ENCODE measurements around the gene ARHGAP6.
"Not testable (repeated sequence)": the region's sequence is repeated elsewhere in the genome, so short reads cannot be mapped to it uniquely, and the experiment has no call there.

Gene ARHGAP6

DNA sequence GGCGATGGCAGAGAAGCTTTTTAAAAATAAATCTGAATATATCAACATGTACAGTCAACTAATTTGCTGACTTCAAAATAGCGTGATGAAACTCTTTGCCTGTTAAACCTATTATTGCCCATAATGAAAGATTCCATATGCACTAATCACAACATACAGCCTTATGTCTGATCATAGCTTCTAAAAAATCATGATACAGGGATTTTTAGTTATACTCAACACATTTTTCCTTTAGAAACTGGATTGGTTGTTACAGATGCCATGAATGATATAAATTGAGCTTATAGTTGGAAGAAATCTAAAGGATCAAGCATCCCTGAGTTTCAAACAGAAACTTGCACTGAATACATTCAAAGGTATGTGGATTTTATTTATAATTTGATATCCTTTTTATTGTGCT lies 372.6 kb downstream of the ARHGAP6 start, which contains the start of gene AMELX:
Gene AMELX (plus strand): TSS at position 301 of the 400 bp plus-strand sequence. CDS start 1,376 bp downstream, outside the sequence.
- DNase-seq (ENCODE audit: low read depth), result no peak

DNA sequence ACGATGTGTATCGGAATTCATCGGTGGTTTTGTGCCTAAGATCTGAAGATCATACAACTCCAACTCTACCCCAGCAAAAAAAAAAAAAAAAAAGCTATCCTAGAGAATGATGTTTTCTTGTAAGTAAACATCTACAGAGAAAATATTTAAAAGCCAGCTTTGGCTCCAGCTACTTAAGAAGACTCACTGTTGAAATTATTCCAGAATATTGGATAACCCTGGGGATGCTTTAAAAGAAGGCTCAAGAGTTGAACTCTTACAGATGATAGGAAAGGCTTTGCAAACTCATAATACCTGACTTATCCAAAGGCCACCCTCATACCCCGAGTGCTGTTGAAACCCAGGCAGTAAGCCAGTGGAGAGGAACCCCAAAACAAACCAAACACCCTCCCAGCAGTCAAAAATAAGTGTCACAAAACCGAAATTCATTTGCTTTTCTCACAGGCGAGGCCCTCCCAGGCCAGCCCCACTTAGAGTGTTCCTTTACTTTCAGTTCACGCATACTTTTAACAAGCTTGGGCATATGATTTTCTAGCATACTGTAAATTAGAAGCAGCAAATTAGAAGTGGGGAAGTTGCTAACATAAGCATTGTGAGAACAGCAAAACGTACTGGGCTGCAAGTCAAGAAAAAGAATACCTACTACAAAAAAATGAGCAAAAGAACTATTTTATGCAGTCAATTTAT lies 375.2 kb downstream of the ARHGAP6 start:
- DNase-seq (ENCODE audit: low read depth), result no peak

DNA sequence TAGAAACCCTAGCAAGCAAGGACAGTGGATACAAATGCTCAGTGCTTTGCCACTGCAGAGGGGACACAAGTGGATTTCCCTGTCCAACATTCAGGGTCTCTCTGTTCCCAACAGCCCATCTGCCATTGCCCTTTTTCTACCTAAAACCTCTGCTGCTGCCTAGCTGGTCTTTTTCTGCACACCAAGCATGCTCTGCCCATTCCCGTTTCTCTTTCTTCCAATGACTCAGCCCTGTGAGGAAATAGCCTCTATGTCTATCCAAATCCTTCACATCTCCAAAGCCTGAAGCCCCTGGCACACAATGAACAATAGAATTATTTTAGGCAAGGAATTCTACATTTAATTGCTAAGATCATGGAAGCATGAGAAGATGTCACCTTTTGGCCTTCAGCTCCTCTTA lies 378.2 kb downstream of the ARHGAP6 start:
- DNase-seq (ENCODE audit: low read depth), result no peak

DNA sequence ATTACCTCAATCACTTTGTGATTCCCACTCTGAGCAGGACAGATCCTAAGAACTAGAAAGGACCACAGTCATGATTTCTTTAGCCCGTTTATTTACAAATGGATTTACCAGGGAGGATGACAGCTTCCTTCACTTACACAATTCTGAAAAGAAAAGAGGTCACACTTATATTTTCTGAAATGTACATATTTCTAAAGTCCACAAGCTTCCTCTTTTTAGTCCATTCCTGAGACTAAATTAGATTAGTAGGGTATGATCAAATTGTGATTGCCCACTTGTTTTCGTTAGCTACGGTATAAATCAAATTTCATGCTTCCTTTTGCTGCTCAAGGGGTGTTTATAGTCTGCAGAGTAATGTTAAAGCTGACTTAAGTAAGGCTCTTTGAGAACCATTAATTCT lies 380.1 kb downstream of the ARHGAP6 start:
- no peak for DNase-seq (ENCODE audit: low read depth)

DNA sequence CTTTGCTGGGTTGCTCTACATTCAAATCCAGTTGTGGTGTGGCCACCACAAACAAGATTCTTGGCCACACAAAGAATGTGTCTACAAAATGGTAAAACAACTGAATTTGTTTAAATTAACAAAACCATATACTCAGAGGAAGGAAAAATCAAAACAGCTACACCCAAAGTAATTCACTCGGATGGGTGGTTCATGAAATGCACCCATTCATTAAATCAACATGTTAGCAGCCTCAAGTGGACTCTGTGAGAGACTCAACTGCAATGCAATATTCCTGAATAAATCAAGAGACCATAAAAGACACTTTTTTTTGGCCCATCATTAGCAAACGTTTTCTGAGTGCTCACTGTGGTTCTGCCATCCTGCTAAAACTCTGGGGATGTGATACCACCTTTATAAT lies 383.7 kb downstream of the ARHGAP6 start:
- DNase-seq (ENCODE audit: low read depth), result no peak

DNA sequence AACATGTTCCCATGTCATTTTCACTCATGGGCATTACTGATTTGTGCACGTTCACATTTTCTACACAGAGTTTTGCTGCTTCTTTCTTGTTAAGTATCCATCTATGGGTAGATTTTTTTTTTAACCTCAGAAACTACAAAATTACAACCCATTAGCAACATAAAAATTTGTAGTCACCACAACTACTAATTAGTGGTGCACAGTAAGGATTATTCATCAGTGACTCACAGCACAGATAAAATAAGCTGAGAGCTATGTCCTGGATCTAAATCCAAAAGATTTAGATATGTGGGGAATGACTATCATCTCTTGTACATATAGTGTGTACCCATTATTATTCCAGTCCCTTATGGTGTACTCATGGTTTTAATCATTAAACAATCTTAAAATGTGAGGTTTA lies 392.2 kb downstream of the ARHGAP6 start:
- DNase-seq (ENCODE audit: low read depth), result no peak

DNA sequence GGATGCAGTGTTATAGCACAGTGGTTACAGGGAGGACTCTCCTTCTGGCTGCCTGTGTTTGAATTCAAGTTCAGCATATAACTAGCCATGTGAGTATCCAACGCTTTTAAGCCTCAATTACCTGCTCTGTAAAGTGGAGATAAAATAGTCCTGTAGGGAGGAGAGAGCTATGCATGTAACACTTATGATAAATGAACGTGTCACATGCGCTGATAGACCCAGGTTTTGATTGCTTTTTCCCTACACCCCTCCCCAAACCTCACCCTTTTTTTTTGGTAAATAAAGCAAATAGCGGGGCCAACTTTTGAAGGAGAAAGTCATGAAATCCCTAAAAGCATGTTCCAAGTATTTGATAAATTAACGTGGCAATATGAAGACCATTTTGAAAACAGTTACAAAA lies 392.9 kb downstream of the ARHGAP6 start:
- DNase-seq (ENCODE audit: low read depth), result no peak

DNA sequence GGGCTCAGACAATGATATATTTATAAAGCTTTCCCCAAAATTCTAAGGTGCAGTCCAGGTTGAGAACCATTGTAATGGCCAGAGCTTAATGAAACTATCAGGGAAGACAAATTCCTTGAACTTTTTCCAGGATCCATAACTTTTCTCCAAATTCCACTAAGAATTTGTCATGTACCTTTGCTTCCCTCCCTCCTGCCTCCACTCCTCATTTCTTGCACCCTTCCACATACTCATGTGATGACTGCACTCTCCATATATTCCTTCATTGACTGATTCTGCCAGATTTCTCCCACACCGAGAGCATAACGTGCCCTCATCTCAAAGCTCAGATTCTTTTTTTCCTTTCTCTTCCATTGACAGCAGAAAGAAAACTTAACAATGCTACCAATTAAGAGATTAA lies 393.4 kb downstream of the ARHGAP6 start:
- DNase-seq (ENCODE audit: low read depth), result no peak

DNA sequence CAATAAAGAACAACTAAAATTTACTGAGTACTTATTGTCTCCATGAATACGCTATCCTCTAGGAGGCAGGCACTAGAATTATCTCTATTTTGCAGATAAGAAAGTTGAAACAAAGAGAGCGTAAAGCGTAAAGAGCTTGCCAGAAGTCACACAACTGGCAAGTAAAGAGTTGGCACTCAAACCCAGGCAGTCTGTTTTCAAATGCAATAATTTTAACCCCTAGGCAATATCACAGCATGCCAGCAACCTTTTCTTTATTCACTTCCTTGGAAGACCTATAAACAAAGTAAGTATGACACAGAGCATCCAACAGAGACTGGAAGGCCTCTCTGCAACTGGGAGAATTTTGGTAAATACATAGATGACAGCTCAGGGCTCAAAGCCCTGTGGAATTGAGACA lies 395.7 kb downstream of the ARHGAP6 start:
- DNase-seq (ENCODE audit: low read depth), result no peak

DNA sequence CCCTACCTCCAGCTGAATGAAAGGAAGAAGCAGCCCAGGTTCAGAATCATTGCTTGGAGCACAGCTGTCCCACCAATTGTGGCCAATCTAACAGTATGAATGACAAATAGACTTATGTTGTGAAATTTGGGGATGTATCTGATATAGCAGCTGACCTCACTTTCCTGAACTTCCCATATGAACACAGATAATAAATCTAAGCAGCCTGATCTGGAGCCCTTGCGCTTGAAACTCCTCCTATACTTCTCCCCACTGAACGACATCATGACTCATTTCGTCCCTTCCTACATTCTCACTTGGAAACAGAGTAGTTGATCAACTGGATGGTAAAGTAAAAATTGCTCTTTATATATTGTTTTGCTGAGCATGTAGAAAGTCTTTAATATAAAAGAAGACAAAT lies 396.7 kb downstream of the ARHGAP6 start:
- DNase-seq (ENCODE audit: low read depth), result no peak

DNA sequence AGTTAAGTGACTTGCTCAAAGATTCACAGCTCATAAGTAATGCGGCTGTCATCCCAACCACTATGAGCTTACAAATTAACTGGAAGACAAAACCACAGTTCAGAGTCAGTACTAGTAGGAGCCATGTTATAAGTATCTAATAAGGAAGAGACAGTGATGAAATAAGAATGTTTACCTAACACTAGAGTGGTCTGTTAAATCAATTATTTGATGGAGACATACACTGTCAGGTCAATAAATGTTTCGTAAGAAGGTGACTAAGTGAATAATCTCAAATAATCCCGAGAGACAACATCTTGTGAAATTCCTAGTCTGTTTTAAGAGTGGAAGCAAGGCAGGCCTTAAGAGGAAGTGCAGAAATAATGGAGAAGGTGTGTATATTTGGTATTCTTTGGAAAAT lies 398.3 kb downstream of the ARHGAP6 start:
- DNase-seq (ENCODE audit: low read depth), result no peak

DNA sequence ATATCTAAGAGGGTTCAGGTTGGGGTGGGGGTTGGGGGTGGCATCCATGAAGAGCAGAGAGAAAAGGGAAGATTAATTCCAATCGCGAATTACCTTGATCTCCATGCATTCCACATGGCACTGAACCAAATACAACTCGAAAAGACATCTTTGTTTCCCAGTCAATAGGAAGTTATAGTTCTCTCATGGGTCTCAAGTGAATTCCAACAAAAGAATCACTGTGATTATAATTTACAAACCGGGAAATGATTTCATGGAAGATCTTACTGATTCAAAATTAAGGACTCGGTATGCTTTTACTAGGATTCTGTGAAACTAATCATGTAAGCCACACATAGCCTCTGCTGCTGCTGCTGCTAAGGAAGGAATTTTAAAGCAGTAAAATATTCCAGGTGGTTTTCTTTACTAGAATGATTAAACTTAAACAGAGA lies 399.1 kb downstream of the ARHGAP6 start:
- no peak for DNase-seq (ENCODE audit: low read depth)

DNA sequence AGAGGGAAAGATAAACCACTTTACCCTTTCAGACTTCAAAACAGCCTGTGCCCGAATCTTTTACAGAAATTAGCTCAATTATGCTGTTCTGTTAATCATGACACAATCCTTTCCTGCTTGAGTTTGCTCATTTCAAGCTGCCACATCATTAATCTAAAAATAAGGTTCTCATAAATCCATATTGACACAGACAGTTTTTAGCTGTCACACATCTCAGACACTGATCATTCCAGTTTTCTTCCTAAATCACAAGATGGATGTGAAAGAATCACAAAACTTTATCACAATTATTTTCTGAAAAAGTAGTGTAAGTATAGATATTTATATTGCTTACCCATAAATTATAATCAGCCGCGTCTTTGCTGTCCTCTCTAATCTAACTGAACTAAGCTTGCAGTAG lies 400.4 kb downstream of the ARHGAP6 start:
- no peak for DNase-seq (ENCODE audit: low read depth)

DNA sequence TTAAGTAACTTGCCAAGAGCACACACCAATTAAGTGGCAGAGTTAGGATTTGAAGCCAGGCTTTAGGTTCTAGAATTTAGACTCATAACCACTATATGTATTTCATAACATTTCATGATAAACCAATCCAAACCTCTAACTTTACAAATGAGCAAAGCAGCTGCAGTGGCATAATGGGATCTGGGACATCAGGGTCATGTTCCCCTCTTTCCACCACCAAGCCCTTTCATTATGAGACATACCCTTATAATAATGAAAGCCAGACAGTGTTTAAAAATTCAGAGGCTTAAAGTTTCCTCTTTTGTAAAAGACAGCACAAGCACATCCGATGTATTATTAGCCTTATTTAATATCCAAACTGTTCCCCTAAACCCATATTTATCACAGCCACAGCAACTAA lies 400.8 kb downstream of the ARHGAP6 start:
- no peak for DNase-seq (ENCODE audit: low read depth)

DNA sequence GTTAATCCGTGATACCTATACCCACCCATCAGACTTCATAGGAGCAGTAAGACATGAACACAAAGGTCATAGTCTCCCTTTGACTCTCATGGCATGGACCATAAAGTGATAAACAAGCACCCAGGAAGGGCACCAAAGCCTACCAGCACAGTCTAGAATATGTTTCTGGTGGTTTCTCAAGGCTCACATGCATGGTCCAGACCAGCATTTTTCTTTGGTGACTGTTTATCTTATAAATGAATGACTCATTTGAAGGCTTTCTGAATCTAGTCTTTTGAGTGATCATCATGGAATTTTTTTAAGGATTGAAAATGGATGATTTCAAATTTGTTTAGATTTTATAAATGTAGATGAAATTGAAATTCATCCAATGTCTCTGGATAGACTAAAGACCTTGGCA lies 404.5 kb downstream of the ARHGAP6 start:
- DNase-seq (ENCODE audit: low read depth), result no peak

DNA sequence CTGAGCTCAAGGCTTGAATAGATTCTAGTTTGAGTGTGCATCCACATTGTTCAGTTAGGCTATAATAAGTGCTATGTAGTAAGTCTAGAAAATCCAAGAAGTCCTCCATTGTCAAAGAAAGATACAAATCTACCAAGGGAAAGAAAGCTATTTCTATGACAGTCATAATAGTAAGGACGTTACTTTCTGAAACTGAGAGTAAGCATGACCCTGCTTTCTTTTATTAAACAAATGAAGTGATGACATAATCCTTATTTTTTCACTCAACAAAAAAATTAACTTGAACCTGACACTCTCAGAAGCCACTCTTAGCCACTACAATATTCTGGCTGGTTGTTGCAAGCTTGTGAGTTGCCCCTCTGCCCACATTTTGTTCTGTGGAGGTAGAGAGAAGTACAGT lies 406.3 kb downstream of the ARHGAP6 start:
- no peak for DNase-seq (ENCODE audit: low read depth)

DNA sequence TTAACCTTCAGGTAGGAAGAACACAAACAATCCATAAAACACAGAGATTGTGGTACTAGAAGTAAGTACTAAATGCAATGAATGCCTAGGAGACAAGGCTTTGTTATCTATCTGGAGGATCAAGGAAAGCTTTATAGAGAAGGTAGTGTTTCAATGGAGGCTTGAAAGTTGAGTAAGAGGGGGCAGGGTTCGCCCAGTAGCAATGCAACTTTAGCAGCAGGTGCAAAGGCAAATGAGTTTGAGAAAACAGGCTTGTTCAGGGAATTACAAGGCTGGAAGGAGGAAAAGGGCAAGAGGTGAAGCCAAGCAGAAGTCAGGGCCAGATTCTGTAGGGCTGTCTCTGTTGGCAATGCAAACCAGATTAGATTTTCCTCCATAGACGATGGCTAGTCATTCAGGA lies 408.0 kb downstream of the ARHGAP6 start:
- no peak for DNase-seq (ENCODE audit: low read depth)

DNA sequence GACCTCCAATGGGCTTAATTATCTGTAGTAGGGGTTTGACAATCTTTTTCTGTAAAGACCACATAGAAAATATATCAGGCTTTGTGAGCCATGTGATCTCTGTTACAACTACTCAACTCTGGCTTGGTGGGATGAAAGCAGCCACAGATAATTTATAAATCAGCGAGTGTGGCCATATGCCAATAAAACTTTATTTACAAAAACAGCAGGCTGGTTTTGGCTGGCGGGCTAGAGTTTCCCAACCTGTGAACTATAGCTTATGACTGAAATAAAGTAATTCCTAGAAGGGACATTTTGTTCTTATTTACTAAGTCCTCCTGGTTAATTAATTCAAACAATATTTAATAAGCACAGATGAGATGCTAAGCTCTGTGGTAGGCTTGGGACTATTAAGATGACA lies 408.4 kb downstream of the ARHGAP6 start:
- no peak for DNase-seq (ENCODE audit: low read depth)

DNA sequence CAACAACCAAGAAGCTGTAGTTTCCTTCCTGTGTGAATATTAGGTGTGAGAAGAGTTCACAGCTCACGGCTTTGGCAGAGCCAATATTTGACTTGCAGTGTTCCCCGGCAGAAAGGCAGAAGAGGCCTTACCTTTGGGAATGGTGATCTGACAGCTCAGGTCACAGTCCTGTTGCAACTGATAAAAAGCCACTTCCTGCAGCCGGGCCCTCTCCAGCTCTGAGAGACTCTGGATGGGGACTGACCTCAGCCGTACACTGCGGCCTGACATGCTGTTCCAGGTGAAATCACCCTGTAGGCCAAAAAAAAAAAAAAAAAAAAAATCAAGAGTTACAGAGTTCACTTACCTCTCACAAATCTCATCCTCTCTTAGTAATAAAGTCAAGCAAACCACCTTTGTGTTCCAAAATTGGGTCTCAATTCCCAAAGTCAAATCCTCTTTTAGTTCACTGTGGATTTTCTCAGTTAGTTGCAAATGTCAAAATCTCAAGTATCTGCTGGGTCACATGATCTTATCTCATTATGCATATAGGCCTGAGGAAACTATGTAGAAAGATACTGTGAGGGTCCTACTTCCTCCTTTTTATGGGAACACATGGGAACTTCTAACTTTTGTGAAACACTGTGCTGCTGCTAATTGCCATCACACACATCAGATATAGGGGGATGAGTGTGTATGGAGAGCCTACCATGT lies 411.2 kb downstream of the ARHGAP6 start:
- no peak for DNase-seq (ENCODE audit: low read depth)

DNA sequence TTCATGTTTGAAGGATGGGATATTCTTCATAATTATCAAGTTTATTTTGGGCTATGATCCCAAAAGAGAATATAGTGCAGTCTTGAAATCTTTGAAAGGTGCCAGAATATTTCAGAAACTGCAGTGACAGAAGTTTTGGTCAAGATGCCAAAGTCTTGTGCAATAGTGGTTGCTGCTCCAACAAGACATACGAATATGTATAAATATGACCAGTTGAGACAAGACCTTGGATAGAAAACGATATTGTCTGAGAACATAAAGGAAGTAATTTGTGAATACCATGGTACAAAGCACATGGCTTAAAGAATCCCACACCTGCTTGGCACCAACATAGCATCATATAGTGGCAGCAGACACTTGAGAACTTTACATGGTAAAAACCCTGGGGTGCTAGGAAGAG lies 421.1 kb downstream of the ARHGAP6 start:
- DNase-seq (ENCODE audit: low read depth), result no peak

DNA sequence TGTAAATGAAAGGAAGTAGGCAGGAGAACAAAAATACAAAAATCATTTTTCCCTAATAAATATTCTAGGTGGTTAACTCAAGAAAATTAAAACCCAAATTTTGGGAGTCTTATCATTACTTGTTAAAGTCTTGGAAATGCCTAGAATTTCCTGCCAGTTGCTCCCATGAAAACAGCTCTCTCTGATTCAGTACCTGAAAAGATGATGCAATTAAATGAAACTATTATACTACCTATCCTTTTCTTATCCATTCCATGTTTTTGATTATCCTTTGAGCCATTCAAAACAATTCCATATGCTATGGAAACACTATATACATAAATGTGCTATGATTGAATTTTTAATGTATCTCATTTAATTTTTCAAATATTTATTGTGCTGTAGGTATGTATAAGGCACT lies 423.0 kb downstream of the ARHGAP6 start:
- DNase-seq (ENCODE audit: low read depth), result no peak

DNA sequence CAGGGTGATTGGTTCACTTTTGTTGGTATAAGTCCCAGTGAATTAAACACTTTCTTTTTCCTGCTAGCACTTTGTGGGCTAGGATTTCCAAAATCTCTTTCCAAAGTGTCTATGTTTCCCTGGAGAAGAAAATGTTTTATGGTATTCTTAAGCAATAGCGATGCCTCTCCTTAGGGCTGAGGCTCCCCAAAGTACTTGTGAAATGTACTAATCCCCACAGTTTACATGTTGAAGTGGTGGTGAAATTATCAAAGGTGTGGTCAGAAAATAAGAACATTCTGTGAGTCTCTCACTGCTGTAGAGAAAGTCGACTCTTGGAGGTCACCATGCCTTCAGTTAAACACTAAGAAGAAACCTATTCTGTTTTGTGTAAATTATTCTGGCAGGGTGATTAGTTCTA lies 424.0 kb downstream of the ARHGAP6 start:
- no peak for DNase-seq (ENCODE audit: low read depth)

DNA sequence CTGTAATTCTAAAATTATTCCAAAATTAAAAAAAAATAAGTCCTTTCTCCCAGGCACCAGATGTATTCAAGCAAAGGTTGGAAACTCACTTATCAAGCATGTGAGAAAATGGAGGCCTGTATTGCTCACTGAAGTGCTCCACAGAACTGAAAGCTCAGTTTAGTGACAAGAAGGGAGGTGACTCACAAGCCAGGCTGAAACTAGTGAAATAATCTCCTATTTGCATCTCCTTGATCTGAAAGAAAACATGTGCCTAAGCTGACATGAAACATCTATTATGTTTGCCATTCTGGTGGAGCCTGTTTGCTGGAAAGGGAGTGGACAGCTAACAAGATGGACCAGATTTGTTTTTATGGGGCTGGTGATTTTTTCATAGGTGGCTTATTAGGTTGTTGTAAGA lies 426.5 kb downstream of the ARHGAP6 start:
- DNase-seq (ENCODE audit: low read depth), result no peak

DNA sequence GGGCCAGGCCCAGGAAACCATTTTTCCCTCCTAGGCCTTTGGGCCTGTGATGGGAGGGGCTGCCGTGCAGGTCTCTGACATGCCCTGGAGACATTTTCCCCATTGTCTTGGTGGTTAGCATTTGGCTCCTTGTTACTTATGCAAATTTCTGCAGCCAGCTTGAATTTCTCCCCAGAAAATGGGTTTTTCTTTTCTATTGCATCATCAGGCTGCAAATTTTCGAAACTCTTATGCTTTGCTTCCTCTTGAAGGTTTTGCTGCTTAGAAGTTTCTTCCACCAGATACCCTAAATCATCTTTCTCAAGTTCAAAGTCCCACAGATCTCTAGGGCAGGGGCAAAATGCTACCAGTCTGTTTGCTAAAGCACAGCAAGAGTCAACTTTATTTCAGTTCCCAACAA lies 430.3 kb downstream of the ARHGAP6 start:
- DNase-seq (ENCODE audit: low read depth), result not testable (repeated sequence)

All from activated T-helper 1 cell treated with Interleukin-2 at 50 U/mL for 16 hours (primary cell).